Skeletal muscle cell (primary cell): Measurements from ENCODE around the gene NINL.

Experiments used
- DNase-seq: peaks from one replicate; pipeline ENCODE4 v3.0.0-alpha.2; 2010; ENCODE audit warnings: low read depth
- H3K4me3 ChIP-seq: 2 replicates; pipeline ENCODE4 v1.5.1; 2011; ENCODE audit warnings: low read depth, mild to moderate bottlenecking, control low read depth, low read length, moderate library complexity

NINL gene

GRCh38 chr20:25454153-25454900, 131.0 kb downstream of the NINL start:
- no peak overlapping the region for H3K4me3 ChIP-seq
- DNase-seq = no peak

- no peak overlapping the region for H3K4me3 ChIP-seq
- no peak for DNase-seq
Measured at GRCh38 chr20:25453035-25453810, 132.1 kb downstream of the NINL start.

GRCh38 chr20:25452333-25452732, 133.0 kb downstream of the NINL start:
- no peak for DNase-seq
- no peak overlapping the region for H3K4me3 ChIP-seq

- H3K4me3 ChIP-seq = no peak overlapping the region
- DNase-seq = no peak
Measured at GRCh38 chr20:25447671-25448070, 137.7 kb downstream of the NINL start.

GRCh38 chr20:25444556-25444955, 140.8 kb downstream of the NINL start:
- H3K4me3 ChIP-seq = no peak overlapping the region
- DNase-seq = no peak

- no peak for DNase-seq
- no peak overlapping the region for H3K4me3 ChIP-seq
Measured at GRCh38 chr20:25439328-25439727, 146.0 kb downstream of the NINL start.

- no peak for DNase-seq
- no peak overlapping the region for H3K4me3 ChIP-seq
Measured at GRCh38 chr20:25437153-25437581, 148.2 kb downstream of the NINL start.

- H3K4me3 ChIP-seq = no peak overlapping the region
- no peak for DNase-seq
Measured at GRCh38 chr20:25424536-25424935, 160.8 kb downstream of the NINL start.

- DNase-seq = no peak
- no peak overlapping the region for H3K4me3 ChIP-seq
Measured at GRCh38 chr20:25422032-25422431, 163.3 kb downstream of the NINL start.

- H3K4me3 ChIP-seq = no peak overlapping the region
- no peak for DNase-seq
Measured at GRCh38 chr20:25421102-25421501, 164.2 kb downstream of the NINL start.

- H3K4me3 ChIP-seq = no peak overlapping the region
- peak; percentile 11 for DNase-seq
Measured at GRCh38 chr20:25418776-25419175, 166.6 kb downstream of the NINL start.

GRCh38 chr20:25408890-25409289, 176.4 kb downstream of the NINL start:
- no peak for DNase-seq
- H3K4me3 ChIP-seq = no peak overlapping the region

GRCh38 chr20:25408170-25408547, 177.2 kb downstream of the NINL start:
- no peak for DNase-seq
- peak overlapping the region; percentile 81 for H3K4me3 ChIP-seq

- peak; percentile 55 for DNase-seq
- peak within 1 kb of the TSS; percentile 81 for H3K4me3 ChIP-seq
Measured at GRCh38 chr20:25407311-25408169, 177.8 kb downstream of the NINL start, which contains the start of gene GINS1. GINS1 (plus strand) TSS chr20:25407673; CDS start chr20:25407821, 148 bp downstream.
